Activated CD4-positive, CD25-positive, alpha-beta regulatory T cell treated with anti-CD3 and anti-CD28 coated beads, Interleukin-2, amount 50 U/mL, for 24 hours (primary cell): ENCODE measurements around the gene CD226.
"Not testable (repeated sequence)": the region's sequence is repeated elsewhere in the genome, so short reads cannot be mapped to it uniquely, and the experiment has no call there.

Experiments
- ATAC-seq, 2 donors: fragments of 150-1000 bp; cut with Tn5 transposase; one replicate each; pipeline ENCODE4 v1.10.0; 2021; ENCODE audit warnings: mild to moderate bottlenecking in 1 of 2, moderate library complexity in 1 of 2

The CD226 gene

GRCh38 chr18:69947361-69948133 is at the start of gene CD226:
Gene CD226, minus strand, starts transcription at chr18:69947873. Its CDS starts 467 bp downstream, at chr18:69947406.
- ATAC-seq = peak; percentile 32 to 34

- ATAC-seq = no peak
These were observed 49.5 kb upstream of the CD226 start for GRCh38 chr18:69996951-69997798.

- no peak for ATAC-seq
These were observed 48.7 kb upstream of the CD226 start for GRCh38 chr18:69996417-69996816.

- no peak for ATAC-seq
These were observed 48.1 kb upstream of the CD226 start for GRCh38 chr18:69995774-69996173.

GRCh38 chr18:69992776-69993175 is 45.1 kb upstream of the CD226 start:
- no peak for ATAC-seq

GRCh38 chr18:69987870-69988269 is 40.2 kb upstream of the CD226 start:
- ATAC-seq = no peak

GRCh38 chr18:69985239-69985638 is 37.6 kb upstream of the CD226 start:
- ATAC-seq = no peak

- no peak for ATAC-seq
These were observed 34.7 kb upstream of the CD226 start for GRCh38 chr18:69982417-69982816.

- peak; percentile 77 for ATAC-seq
These were observed 34.3 kb upstream of the CD226 start for GRCh38 chr18:69981948-69982347.

- ATAC-seq = peak; percentile 30 to 33
These were observed 33.5 kb upstream of the CD226 start for GRCh38 chr18:69980982-69981804.

- ATAC-seq = no peak
These were observed 32.8 kb upstream of the CD226 start for GRCh38 chr18:69980509-69980908.

GRCh38 chr18:69978732-69979715 is 31.4 kb upstream of the CD226 start:
- ATAC-seq = peak; percentile 57 to 62

- ATAC-seq = not testable (repeated sequence)
These were observed 27.6 kb upstream of the CD226 start for GRCh38 chr18:69975294-69975693.

GRCh38 chr18:69974365-69974764 is 26.7 kb upstream of the CD226 start:
- ATAC-seq = no peak

GRCh38 chr18:69969491-69969890 is 21.8 kb upstream of the CD226 start:
- no peak for ATAC-seq

- peak; percentile 63 for ATAC-seq
These were observed 20.4 kb upstream of the CD226 start for GRCh38 chr18:69968039-69968438.

GRCh38 chr18:69963196-69963595 is 15.5 kb upstream of the CD226 start:
- ATAC-seq = no peak

GRCh38 chr18:69961718-69962117 is 14.0 kb upstream of the CD226 start:
- no peak for ATAC-seq

- ATAC-seq = peak; percentile 92 to 95
These were observed 10.7 kb upstream of the CD226 start for GRCh38 chr18:69958422-69958821.

GRCh38 chr18:69957747-69958146 is 10.1 kb upstream of the CD226 start:
- no peak for ATAC-seq
